ENCODE data around the gene ANKRD49. TPM values are rescaled to one million over a fixed set of nuclear protein-coding genes. Genes with fewer than 3 reads are reported as not detected.

Gene ANKRD49
- total and polyA plus RNA-seq, 2 donors from 2014 or later = 12.7 to 17.1 TPM

- Histone ChIP-seq H3K4me1 (ENCODE audit: control insufficient read depth in 2 of 3, insufficient read depth in 2 of 3, low read depth in 1 of 3, low read length in 3 of 3) (no peaks in the 10 kb centered on the region), H3K9me3 (ENCODE audit: control insufficient read depth in 2 of 3, insufficient read depth in 1 of 3, low read length in 3 of 3) (no peaks in the 10 kb centered on the region), H3K27me3 (ENCODE audit: control insufficient read depth, insufficient read depth, low read length) (no peaks in the 10 kb centered on the region), H3K36me3 (ENCODE audit: control insufficient read depth in 2 of 3, insufficient read depth in 3 of 3, low read length in 3 of 3) (no peaks in the 10 kb centered on the region), H3K27ac (ENCODE audit: low read depth in 2 of 2, low read length in 2 of 2) (no peak overlapping the region), H3K4me3 (ENCODE audit: low read length in 3 of 3) (no peak overlapping the region), H3K9ac (ENCODE audit: low read length in 3 of 3) (no peak overlapping the region)
- peak; percentile 64 for TF ChIP-seq CTCF (IDR thresholded peaks at IDR 0.05; ENCODE audit: borderline replicate concordance, extremely low read depth, insufficient read depth)
- intact Hi-C loops (cut with DNase I) = no loop called here
- peak in 2 of 5 donors; percentile 49 to 61 for DNase-seq
- peak; percentile 88 for FAIRE-seq
These were observed 25.8 kb downstream of the ANKRD49 start for GRCh38 chr11:94519478-94520084.

GRCh38 chr11:94521684-94522083, 27.9 kb downstream of the ANKRD49 start:
- intact Hi-C loops (cut with DNase I) = no loop called here
- Histone ChIP-seq H3K9me3 (ENCODE audit: control insufficient read depth in 2 of 3, insufficient read depth in 1 of 3, low read length in 3 of 3) (no peaks in the 10 kb centered on the region), H3K27ac (ENCODE audit: low read depth in 2 of 2, low read length in 2 of 2) (no peak overlapping the region), H3K4me1 (ENCODE audit: control insufficient read depth in 2 of 3, insufficient read depth in 2 of 3, low read depth in 1 of 3, low read length in 3 of 3) (no peaks in the 10 kb centered on the region), H3K9ac (ENCODE audit: low read length in 3 of 3) (no peak overlapping the region), H3K4me3 (ENCODE audit: low read length in 3 of 3) (no peak overlapping the region), H3K36me3 (ENCODE audit: control insufficient read depth in 2 of 3, insufficient read depth in 3 of 3, low read length in 3 of 3) (no peaks in the 10 kb centered on the region), H3K27me3 (ENCODE audit: control insufficient read depth, insufficient read depth, low read length) (no peaks in the 10 kb centered on the region)
- DNase-seq (no peak), FAIRE-seq (no peak)
- peak; percentile 40 for TF ChIP-seq CTCF (IDR thresholded peaks at IDR 0.05; ENCODE audit: borderline replicate concordance, extremely low read depth, insufficient read depth)

- no peak for TF ChIP-seq CTCF (IDR thresholded peaks at IDR 0.05; ENCODE audit: borderline replicate concordance, extremely low read depth, insufficient read depth)
- Histone ChIP-seq H3K9ac (ENCODE audit: low read length in 3 of 3) (no peak overlapping the region), H3K27me3 (ENCODE audit: control insufficient read depth, insufficient read depth, low read length) (no peaks in the 10 kb centered on the region), H3K9me3 (ENCODE audit: control insufficient read depth in 2 of 3, insufficient read depth in 1 of 3, low read length in 3 of 3) (no peaks in the 10 kb centered on the region), H3K4me3 (ENCODE audit: low read length in 3 of 3) (no peak overlapping the region), H3K36me3 (ENCODE audit: control insufficient read depth in 2 of 3, insufficient read depth in 3 of 3, low read length in 3 of 3) (no peaks in the 10 kb centered on the region), H3K4me1 (ENCODE audit: control insufficient read depth in 2 of 3, insufficient read depth in 2 of 3, low read depth in 1 of 3, low read length in 3 of 3) (no peaks in the 10 kb centered on the region), H3K27ac (ENCODE audit: low read depth in 2 of 2, low read length in 2 of 2) (no peak overlapping the region)
- FAIRE-seq = no peak
- no peak for DNase-seq
- intact Hi-C loops (cut with DNase I) = no loop called here
These were observed 30.6 kb downstream of the ANKRD49 start for GRCh38 chr11:94524341-94524740.

All from kidney (tissue), 14 donors.